ENCODE results near the gene TAF6.

The TAF6 gene

DNA sequence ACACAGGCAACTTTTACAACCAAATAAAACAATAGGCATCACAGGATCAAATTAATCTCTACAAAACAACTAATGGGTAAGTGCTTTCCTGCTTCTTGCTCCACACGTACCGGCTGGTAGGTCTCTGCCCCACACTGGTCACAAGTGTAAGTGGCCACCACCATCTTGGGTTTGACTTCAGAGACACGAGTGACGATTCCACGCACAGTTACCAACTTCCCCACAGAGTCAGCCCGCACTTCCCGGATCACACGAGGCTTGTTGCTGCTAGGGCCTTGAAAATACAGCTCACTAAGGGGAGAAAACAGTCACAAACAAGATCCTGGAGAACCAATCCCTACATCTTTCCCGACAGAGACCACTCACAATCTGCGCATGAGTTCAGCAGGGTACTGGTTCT lies 20.2 kb downstream of the TAF6 start:
- Histone ChIP-seq H3K27me3 (ENCODE audit: low read length) (no peaks in the 10 kb centered on the region), H2AFZ (ENCODE audit: low read depth, low read length, severe bottlenecking) (no peak overlapping the region), H3K36me3 (ENCODE audit: low read length) (peaks cover 59% of the 10 kb centered on the region), H3K4me3 (ENCODE audit: insufficient read depth, low read length, poor library complexity, severe bottlenecking) (no peak overlapping the region), H3K9ac (ENCODE audit: low read length) (no peak overlapping the region), H3K4me2 (ENCODE audit: low read depth, low read length, poor library complexity, severe bottlenecking) (no peak overlapping the region), H3K9me2 (replicated peaks; ENCODE audit: insufficient read depth, low read length) (no peaks in the 10 kb centered on the region), H4K20me1 (ENCODE audit: low read depth, low read length) (peaks cover 18% of the 10 kb centered on the region), H3F3A (ENCODE audit: insufficient read depth) (peaks cover 42% of the 10 kb centered on the region), H3K79me2 (ENCODE audit: insufficient read depth, low read length) (peaks cover 34% of the 10 kb centered on the region), H3K27ac (ENCODE audit: low read depth, low read length) (no peak overlapping the region), H3K9me3 (ENCODE audit: insufficient read depth, low read length) (no peaks in the 10 kb centered on the region)
- TF ChIP-seq CTCF (IDR thresholded peaks at IDR 0.05; ENCODE audit: insufficient read depth, low read length, poor library complexity, severe bottlenecking) (no peak), EZH2phosphoT487 (conservative IDR thresholded peaks at IDR 0.05; ENCODE audit: low read length) (no peak)

GRCh38 chr7:100095704-100096103 lies 23.5 kb downstream of the TAF6 start:
- Histone ChIP-seq H3K4me2 (ENCODE audit: low read depth, low read length, poor library complexity, severe bottlenecking) (no peak overlapping the region), H3K27ac (ENCODE audit: low read depth, low read length) (no peak overlapping the region), H3F3A (ENCODE audit: insufficient read depth) (peaks cover 65% of the 10 kb centered on the region), H3K27me3 (ENCODE audit: low read length) (no peaks in the 10 kb centered on the region), H3K79me2 (ENCODE audit: insufficient read depth, low read length) (peaks cover 29% of the 10 kb centered on the region), H3K9ac (ENCODE audit: low read length) (no peak overlapping the region), H3K4me3 (ENCODE audit: insufficient read depth, low read length, poor library complexity, severe bottlenecking) (no peak overlapping the region), H3K36me3 (ENCODE audit: low read length) (peaks cover 82% of the 10 kb centered on the region), H3K9me3 (ENCODE audit: insufficient read depth, low read length) (no peaks in the 10 kb centered on the region), H4K20me1 (ENCODE audit: low read depth, low read length) (peaks cover 18% of the 10 kb centered on the region), H2AFZ (ENCODE audit: low read depth, low read length, severe bottlenecking) (no peak overlapping the region), H3K9me2 (replicated peaks; ENCODE audit: insufficient read depth, low read length) (no peaks in the 10 kb centered on the region)
- TF ChIP-seq EZH2phosphoT487 (conservative IDR thresholded peaks at IDR 0.05; ENCODE audit: low read length) (no peak), CTCF (IDR thresholded peaks at IDR 0.05; ENCODE audit: insufficient read depth, low read length, poor library complexity, severe bottlenecking) (no peak)

- no peaks in the 10 kb centered on the region for H3K27me3 ChIP-seq (ENCODE audit: low read length)
- no peak overlapping the region for H2AFZ ChIP-seq (ENCODE audit: low read depth, low read length, severe bottlenecking)
- H3K4me3 ChIP-seq (ENCODE audit: insufficient read depth, low read length, poor library complexity, severe bottlenecking): no peak overlapping the region
- no peak overlapping the region for H3K27ac ChIP-seq (ENCODE audit: low read depth, low read length)
- H3K9me3 ChIP-seq (ENCODE audit: insufficient read depth, low read length): no peaks in the 10 kb centered on the region
- H4K20me1 ChIP-seq (ENCODE audit: low read depth, low read length): peaks cover 16% of the 10 kb centered on the region
- TF ChIP-seq EZH2phosphoT487 (conservative IDR thresholded peaks at IDR 0.05; ENCODE audit: low read length) (no peak), CTCF (IDR thresholded peaks at IDR 0.05; ENCODE audit: insufficient read depth, low read length, poor library complexity, severe bottlenecking) (no peak)
- H3K9ac ChIP-seq (ENCODE audit: low read length): no peak overlapping the region
- no peak overlapping the region for H3K4me2 ChIP-seq (ENCODE audit: low read depth, low read length, poor library complexity, severe bottlenecking)
- peaks cover 82% of the 10 kb centered on the region for H3K36me3 ChIP-seq (ENCODE audit: low read length)
- H3K9me2 ChIP-seq (replicated peaks; ENCODE audit: insufficient read depth, low read length): no peaks in the 10 kb centered on the region
- peaks cover 67% of the 10 kb centered on the region for H3F3A ChIP-seq (ENCODE audit: insufficient read depth)
- peaks cover 25% of the 10 kb centered on the region for H3K79me2 ChIP-seq (ENCODE audit: insufficient read depth, low read length)
Measured at GRCh38 chr7:100095289-100095688, 23.9 kb downstream of the TAF6 start.
